Activated T-cell treated with anti-CD3 and anti-CD28 coated beads, Interleukin-2, amount 50 U/mL, for 24 hours (primary cell): Measurements from ENCODE around the gene CES2.
"Not testable (repeated sequence)": the region's sequence is repeated elsewhere in the genome, so short reads cannot be mapped to it uniquely, and the experiment has no call there.

Experiments used
- DNase-seq: peaks from one replicate; pipeline ENCODE4 v3.0.0-alpha.2; 2020
- H3K27ac Mint-ChIP-seq: 2 replicates; pipeline ENCODE4 v1.8.0; 2020; ENCODE audit warnings: mild to moderate bottlenecking, mixed read lengths
- H3K27me3 Mint-ChIP-seq: 2 replicates; pipeline ENCODE4 v1.8.0; 2020; ENCODE audit warnings: mixed read lengths
- H3K36me3 Mint-ChIP-seq: 2 replicates; pipeline ENCODE4 v1.8.0; 2020; ENCODE audit warnings: low read depth, mixed read lengths
- H3K4me1 Mint-ChIP-seq: 2 replicates; pipeline ENCODE4 v1.8.0; 2020; ENCODE audit warnings: low read depth, mixed read lengths
- H3K4me3 Mint-ChIP-seq: 2 replicates; pipeline ENCODE4 v1.8.0; 2020; ENCODE audit warnings: mild to moderate bottlenecking, moderate library complexity, mixed read lengths
- H3K9me3 Mint-ChIP-seq: 2 replicates; pipeline ENCODE4 v1.8.0; 2020; ENCODE audit warnings: mixed read lengths

Gene CES2

GRCh38 chr16:66976746-66977145, 41.4 kb downstream of the CES2 start:
- Mint-ChIP-seq H3K27me3 (peaks cover 4% of the 10 kb centered on the region), H3K36me3 (no peaks in the 10 kb centered on the region), H3K4me1 (peaks cover 30% of the 10 kb centered on the region), H3K9me3 (no peaks in the 10 kb centered on the region), H3K27ac (no peak overlapping the region), H3K4me3 (no peak overlapping the region)
- no peak for DNase-seq

- Mint-ChIP-seq H3K9me3 (no peaks in the 10 kb centered on the region), H3K27me3 (peaks cover 4% of the 10 kb centered on the region), H3K4me1 (peaks cover 37% of the 10 kb centered on the region), H3K27ac (peak overlapping the region; percentile 57), H3K36me3 (no peaks in the 10 kb centered on the region), H3K4me3 (no peak overlapping the region)
- peak; percentile 93 for DNase-seq
Measured at GRCh38 chr16:66977341-66978113, 42.2 kb downstream of the CES2 start.

- Mint-ChIP-seq H3K4me1 (peaks cover 48% of the 10 kb centered on the region), H3K36me3 (no peaks in the 10 kb centered on the region), H3K9me3 (no peaks in the 10 kb centered on the region), H3K27ac (peak overlapping the region; percentile 37), H3K4me3 (no peak overlapping the region), H3K27me3 (peaks cover 4% of the 10 kb centered on the region)
- no peak for DNase-seq
Measured at GRCh38 chr16:66979011-66979717, 43.8 kb downstream of the CES2 start.

GRCh38 chr16:66983033-66983432, 47.7 kb downstream of the CES2 start:
- Mint-ChIP-seq H3K36me3 (peaks cover 2% of the 10 kb centered on the region), H3K4me3 (no peak overlapping the region), H3K4me1 (peaks cover 52% of the 10 kb centered on the region), H3K27ac (peak overlapping the region; percentile 100), H3K9me3 (no peaks in the 10 kb centered on the region), H3K27me3 (no peaks in the 10 kb centered on the region)
- no peak for DNase-seq

- Mint-ChIP-seq H3K36me3 (peaks cover 2% of the 10 kb centered on the region), H3K4me1 (peaks cover 52% of the 10 kb centered on the region), H3K27me3 (no peaks in the 10 kb centered on the region)
Measured at GRCh38 chr16:66984892-66985311, 49.6 kb downstream of the CES2 start.

GRCh38 chr16:66986559-66986958, 51.2 kb downstream of the CES2 start:
- no peaks in the 10 kb centered on the region for H3K9me3 Mint-ChIP-seq
- peak overlapping the region; percentile 100 for H3K27ac Mint-ChIP-seq
- DNase-seq: no peak
- peak overlapping the region; percentile 15 for H3K4me3 Mint-ChIP-seq
- no peaks in the 10 kb centered on the region for H3K27me3 Mint-ChIP-seq
- H3K36me3 Mint-ChIP-seq: peaks cover 2% of the 10 kb centered on the region
- H3K4me1 Mint-ChIP-seq: peaks cover 46% of the 10 kb centered on the region

More at GRCh38 chr16:66984892-66985311, 49.6 kb downstream of the CES2 start:
- H3K4me3 Mint-ChIP-seq: no peak overlapping the region
- no peaks in the 10 kb centered on the region for H3K9me3 Mint-ChIP-seq
- DNase-seq: peak; percentile 81
- peak overlapping the region; percentile 100 for H3K27ac Mint-ChIP-seq

- no peaks in the 10 kb centered on the region for H3K27me3 Mint-ChIP-seq
Measured at GRCh38 chr16:66988197-66988788, 53.0 kb downstream of the CES2 start, which contains the start of gene CES4A. CES4A (plus strand) TSS chr16:66988589; CDS start chr16:66988773, 184 bp downstream.

GRCh38 chr16:66991545-66992077, 56.3 kb downstream of the CES2 start:
- H3K4me1 Mint-ChIP-seq: peaks cover 11% of the 10 kb centered on the region
- H3K36me3 Mint-ChIP-seq: no peaks in the 10 kb centered on the region
- no peak for DNase-seq
- no peak overlapping the region for H3K27ac Mint-ChIP-seq
- H3K4me3 Mint-ChIP-seq: no peak overlapping the region
- no peaks in the 10 kb centered on the region for H3K27me3 Mint-ChIP-seq
- H3K9me3 Mint-ChIP-seq: no peaks in the 10 kb centered on the region

More at GRCh38 chr16:66988197-66988788, 53.0 kb downstream of the CES2 start, which contains the start of gene CES4A:
- Mint-ChIP-seq H3K9me3 (no peaks in the 10 kb centered on the region), H3K36me3 (peaks cover 2% of the 10 kb centered on the region), H3K27ac (peak within 1 kb of the TSS; percentile 58), H3K4me1 (peaks cover 37% of the 10 kb centered on the region), H3K4me3 (no peak within 1 kb of the TSS)
- no peak for DNase-seq

GRCh38 chr16:66993558-66993957, 58.2 kb downstream of the CES2 start:
- H3K9me3 Mint-ChIP-seq, H3K4me3 Mint-ChIP-seq, H3K36me3 Mint-ChIP-seq, H3K4me1 Mint-ChIP-seq, H3K27ac Mint-ChIP-seq, H3K27me3 Mint-ChIP-seq, DNase-seq: not testable (repeated sequence)
